Measurements from ENCODE around the gene DHCR24.

- TF ChIP-seq EP300 (IDR thresholded peaks at IDR 0.05), result no peak
- TF ChIP-seq, protein P1, sequence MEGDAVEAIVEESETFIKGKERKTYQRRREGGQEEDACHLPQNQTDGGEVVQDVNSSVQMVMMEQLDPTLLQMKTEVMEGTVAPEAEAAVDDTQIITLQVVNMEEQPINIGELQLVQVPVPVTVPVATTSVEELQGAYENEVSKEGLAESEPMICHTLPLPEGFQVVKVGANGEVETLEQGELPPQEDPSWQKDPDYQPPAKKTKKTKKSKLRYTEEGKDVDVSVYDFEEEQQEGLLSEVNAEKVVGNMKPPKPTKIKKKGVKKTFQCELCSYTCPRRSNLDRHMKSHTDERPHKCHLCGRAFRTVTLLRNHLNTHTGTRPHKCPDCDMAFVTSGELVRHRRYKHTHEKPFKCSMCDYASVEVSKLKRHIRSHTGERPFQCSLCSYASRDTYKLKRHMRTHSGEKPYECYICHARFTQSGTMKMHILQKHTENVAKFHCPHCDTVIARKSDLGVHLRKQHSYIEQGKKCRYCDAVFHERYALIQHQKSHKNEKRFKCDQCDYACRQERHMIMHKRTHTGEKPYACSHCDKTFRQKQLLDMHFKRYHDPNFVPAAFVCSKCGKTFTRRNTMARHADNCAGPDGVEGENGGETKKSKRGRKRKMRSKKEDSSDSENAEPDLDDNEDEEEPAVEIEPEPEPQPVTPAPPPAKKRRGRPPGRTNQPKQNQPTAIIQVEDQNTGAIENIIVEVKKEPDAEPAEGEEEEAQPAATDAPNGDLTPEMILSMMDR (IDR thresholded peaks at IDR 0.05), result no peak
Measured at GRCh38 chr1:54842963-54843362, 44.0 kb downstream of the DHCR24 start.
